Mesothelial cell of epicardium (in vitro differentiated cells): ENCODE data around the gene SYT6. TPM values are rescaled to one million over a fixed set of nuclear protein-coding genes. Genes with fewer than 3 reads are reported as not detected.

ENCODE experiments used
- DNase-seq, 2 experiments: peaks; one replicate each; pipeline ENCODE4 v3.0.0; 2021; ENCODE audit warnings: low spot score in 2 of 2; ENCODE audit not compliant: unreplicated experiment in 2 of 2
- H3K27ac Mint-ChIP-seq: 2 replicates; pipeline ENCODE4 v1.8.0; 2021; ENCODE audit warnings: mixed read lengths
- H3K27me3 Mint-ChIP-seq: 2 replicates; pipeline ENCODE4 v1.8.0; 2021; ENCODE audit warnings: low read depth, mixed read lengths
- H3K36me3 Mint-ChIP-seq: 2 replicates; pipeline ENCODE4 v1.8.0; 2021; ENCODE audit warnings: mixed read lengths
- H3K4me1 Mint-ChIP-seq: 2 replicates; pipeline ENCODE4 v1.8.0; 2021; ENCODE audit warnings: mixed read lengths
- H3K4me3 Mint-ChIP-seq: 2 replicates; pipeline ENCODE4 v1.8.0; 2021; ENCODE audit warnings: mild to moderate bottlenecking, moderate library complexity, mixed read lengths
- H3K9me3 Mint-ChIP-seq: 2 replicates; pipeline ENCODE4 v1.8.0; 2021; ENCODE audit warnings: mixed read lengths
- CTCF ChIP-seq: fragments of 200-600 bp; sonication (generic); IDR thresholded peaks from one replicate; pipeline ENCODE4 v1.5.0; 2021; ENCODE audit warnings: antibody characterized with exemption; ENCODE audit not compliant: unreplicated experiment
- total RNA-seq: library from RNA; stranded (reverse); gene quantifications from 3 replicates; pipeline ENCODE4 v1.2.1, GENCODE V29; 2021

The SYT6 gene
- total RNA-seq, 1 donor from 2014 or later: 0.09 TPM

- Mint-ChIP-seq H3K4me1 (peaks cover under 1% of the 10 kb centered on the region), H3K9me3 (no peaks in the 10 kb centered on the region), H3K27ac (no peak overlapping the region), H3K36me3 (no peaks in the 10 kb centered on the region), H3K4me3 (no peak overlapping the region), H3K27me3 (peaks cover 24% of the 10 kb centered on the region)
- TF ChIP-seq CTCF: no peak
- no peak for DNase-seq
These were observed 53.5 kb downstream of the SYT6 start for GRCh38 chr1:114100148-114100547.

DNA sequence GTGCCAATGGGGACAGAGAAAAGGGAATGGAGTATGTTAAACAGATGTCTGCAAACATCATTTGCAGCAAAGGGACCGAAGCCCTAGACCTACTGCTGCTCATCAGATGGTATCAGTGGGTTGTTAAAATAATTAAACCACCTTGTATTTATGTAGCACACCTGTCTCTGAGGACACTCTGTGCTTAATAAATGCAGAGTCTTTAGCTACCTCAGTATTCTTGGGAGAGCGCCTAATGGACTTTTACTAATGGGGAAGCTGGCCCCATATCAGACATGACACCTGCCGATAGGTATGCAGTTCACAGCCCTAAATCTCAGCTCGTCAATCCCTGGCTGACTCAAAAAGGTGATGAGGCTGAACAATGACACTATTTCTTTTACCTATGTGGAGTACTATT, 54.4 kb downstream of the SYT6 start:
- Mint-ChIP-seq H3K4me3 (no peak overlapping the region), H3K9me3 (no peaks in the 10 kb centered on the region), H3K36me3 (no peaks in the 10 kb centered on the region), H3K27me3 (peaks cover 24% of the 10 kb centered on the region), H3K4me1 (peaks cover 9% of the 10 kb centered on the region), H3K27ac (no peak overlapping the region)
- DNase-seq: no peak
- TF ChIP-seq CTCF: no peak

- Mint-ChIP-seq H3K27ac (no peak overlapping the region), H3K4me1 (peaks cover 11% of the 10 kb centered on the region), H3K36me3 (no peaks in the 10 kb centered on the region), H3K27me3 (peaks cover 16% of the 10 kb centered on the region), H3K4me3 (no peak overlapping the region), H3K9me3 (no peaks in the 10 kb centered on the region)
- TF ChIP-seq CTCF: no peak
- no peak for DNase-seq
These were observed 56.6 kb downstream of the SYT6 start for GRCh38 chr1:114097109-114097508.

- no peak for DNase-seq
- peaks cover 15% of the 10 kb centered on the region for H3K4me1 Mint-ChIP-seq
- H3K4me3 Mint-ChIP-seq: no peak overlapping the region
- H3K27me3 Mint-ChIP-seq: peaks cover 7% of the 10 kb centered on the region
- H3K36me3 Mint-ChIP-seq: no peaks in the 10 kb centered on the region
- H3K9me3 Mint-ChIP-seq: no peaks in the 10 kb centered on the region
- H3K27ac Mint-ChIP-seq: no peak overlapping the region
- TF ChIP-seq CTCF: no peak
These were observed 59.0 kb downstream of the SYT6 start for GRCh38 chr1:114094675-114095074.

DNA sequence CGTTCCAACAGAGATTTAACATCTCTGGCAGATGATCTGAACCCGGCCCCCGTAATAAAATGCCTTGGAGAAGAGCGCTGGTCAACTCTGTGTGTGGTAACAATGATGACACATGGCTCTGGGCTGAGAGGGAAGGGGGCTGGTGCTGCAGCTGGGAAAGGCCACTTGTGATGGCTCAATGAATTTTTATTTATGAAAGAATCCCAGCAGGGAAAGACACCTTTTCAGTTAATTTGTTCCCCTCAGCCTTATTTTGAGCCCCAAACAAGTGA, 59.4 kb downstream of the SYT6 start:
- Mint-ChIP-seq H3K9me3 (no peaks in the 10 kb centered on the region), H3K36me3 (no peaks in the 10 kb centered on the region), H3K27me3 (peaks cover 10% of the 10 kb centered on the region), H3K4me3 (no peak overlapping the region), H3K27ac (no peak overlapping the region), H3K4me1 (peaks cover 19% of the 10 kb centered on the region)
- DNase-seq: no peak
- TF ChIP-seq CTCF: no peak

DNA sequence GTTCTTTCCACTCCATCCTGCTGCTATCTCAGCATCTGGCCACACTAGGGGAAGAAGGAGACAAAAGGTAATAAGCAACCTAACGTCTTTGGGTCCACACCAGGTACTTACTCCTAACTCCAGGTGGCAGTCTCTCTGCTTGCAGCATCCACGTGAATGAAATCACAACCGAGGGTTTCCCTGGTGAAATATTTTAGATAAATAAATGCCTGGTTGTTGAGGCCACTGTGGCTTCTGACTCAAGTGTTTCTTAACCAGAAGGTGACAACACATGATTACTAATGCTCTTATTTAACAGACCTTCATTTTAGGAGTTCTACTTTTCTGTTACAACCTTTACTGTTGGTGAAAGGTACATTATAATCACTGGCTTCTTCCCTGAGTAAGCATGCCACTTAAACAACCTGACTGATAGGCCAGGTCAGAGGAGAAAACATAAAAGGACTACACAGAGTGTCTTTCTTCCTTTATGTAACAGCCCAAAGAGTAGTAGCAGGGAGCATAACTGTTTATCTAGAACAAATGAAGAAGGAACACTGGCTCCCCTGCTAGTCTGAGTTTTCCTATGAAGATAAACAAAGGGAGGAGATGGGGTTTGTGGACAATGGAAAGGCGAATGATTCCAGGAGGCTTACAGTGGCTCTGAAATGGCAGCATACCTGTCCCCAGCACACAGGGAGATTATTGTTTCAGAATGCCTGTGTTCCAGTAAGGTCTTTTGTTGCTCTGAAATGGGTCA, 59.9 kb downstream of the SYT6 start:
- no peaks in the 10 kb centered on the region for H3K36me3 Mint-ChIP-seq
- TF ChIP-seq CTCF: no peak
- H3K4me1 Mint-ChIP-seq: peaks cover 24% of the 10 kb centered on the region
- H3K4me3 Mint-ChIP-seq: no peak overlapping the region
- DNase-seq: no peak
- H3K27ac Mint-ChIP-seq: no peak overlapping the region
- no peaks in the 10 kb centered on the region for H3K9me3 Mint-ChIP-seq
- H3K27me3 Mint-ChIP-seq: peaks cover 12% of the 10 kb centered on the region
